ENCODE results near the gene MAFG.

Gene MAFG

GRCh38 chr17:81951785-81952684, 24.5 kb upstream of the MAFG start:
- FAIRE-seq (no peak), DNase-seq (ENCODE audit: insufficient read length, low spot score) (no peak)
- no peak for TF ChIP-seq POLR2AphosphoS5 (IDR thresholded peaks at IDR 0.05; ENCODE audit: low read depth, low read length)
- TF ChIP-seq PAX5 (IDR thresholded peaks at IDR 0.05; ENCODE audit: insufficient read depth, low read length, severe bottlenecking): no peak
- TF ChIP-seq TAF1 (IDR thresholded peaks at IDR 0.05; ENCODE audit: low read depth, low read length): no peak
- TF ChIP-seq POLR2A (IDR thresholded peaks at IDR 0.05; ENCODE audit: low read depth, low read length): no peak
- TF ChIP-seq POU2F2 (IDR thresholded peaks at IDR 0.05; ENCODE audit: low read depth, low read length): no peak
- no peak for TF ChIP-seq SPI1 (IDR thresholded peaks at IDR 0.05; ENCODE audit: low read depth, low read length)

GRCh38 chr17:81950501-81950900, 23.0 kb upstream of the MAFG start:
- FAIRE-seq (no peak), DNase-seq (ENCODE audit: insufficient read length, low spot score) (no peak)
- no peak for TF ChIP-seq POLR2A (IDR thresholded peaks at IDR 0.05; ENCODE audit: low read depth, low read length)
- TF ChIP-seq POU2F2 (IDR thresholded peaks at IDR 0.05; ENCODE audit: low read depth, low read length): no peak
- TF ChIP-seq PAX5 (IDR thresholded peaks at IDR 0.05; ENCODE audit: insufficient read depth, low read length, severe bottlenecking): no peak
- TF ChIP-seq TAF1 (IDR thresholded peaks at IDR 0.05; ENCODE audit: low read depth, low read length): no peak
- TF ChIP-seq POLR2AphosphoS5 (IDR thresholded peaks at IDR 0.05; ENCODE audit: low read depth, low read length): no peak
- TF ChIP-seq SPI1 (IDR thresholded peaks at IDR 0.05; ENCODE audit: low read depth, low read length): no peak

- TF ChIP-seq POLR2A (IDR thresholded peaks at IDR 0.05; ENCODE audit: low read depth, low read length) (no peak), TAF1 (IDR thresholded peaks at IDR 0.05; ENCODE audit: low read depth, low read length) (no peak), POU2F2 (IDR thresholded peaks at IDR 0.05; ENCODE audit: low read depth, low read length) (no peak), POLR2AphosphoS5 (IDR thresholded peaks at IDR 0.05; ENCODE audit: low read depth, low read length) (no peak), SPI1 (IDR thresholded peaks at IDR 0.05; ENCODE audit: low read depth, low read length) (no peak), PAX5 (IDR thresholded peaks at IDR 0.05; ENCODE audit: insufficient read depth, low read length, severe bottlenecking) (no peak)
- FAIRE-seq (peak; percentile 38), DNase-seq (ENCODE audit: insufficient read length, low spot score) (no peak)
These were observed 21.3 kb upstream of the MAFG start for GRCh38 chr17:81948635-81949378.

GRCh38 chr17:81947189-81947588, 19.7 kb upstream of the MAFG start, which contains the start of gene MYADML2:
TSS of gene MYADML2 (minus strand) at chr17:81947233. CDS start at chr17:81941741, 5,492 bp downstream.
- no peak for DNase-seq (ENCODE audit: insufficient read length, low spot score)
- FAIRE-seq: no peak
- no peak for TF ChIP-seq POLR2A (IDR thresholded peaks at IDR 0.05; ENCODE audit: low read depth, low read length)
- TF ChIP-seq TAF1 (IDR thresholded peaks at IDR 0.05; ENCODE audit: low read depth, low read length): no peak
- TF ChIP-seq PAX5 (IDR thresholded peaks at IDR 0.05; ENCODE audit: insufficient read depth, low read length, severe bottlenecking): no peak
- TF ChIP-seq POU2F2 (IDR thresholded peaks at IDR 0.05; ENCODE audit: low read depth, low read length): no peak

GRCh38 chr17:81944858-81945257, 17.3 kb upstream of the MAFG start:
- DNase-seq (ENCODE audit: insufficient read length, low spot score) (no peak), FAIRE-seq (no peak)
- TF ChIP-seq POU2F2 (IDR thresholded peaks at IDR 0.05; ENCODE audit: low read depth, low read length) (no peak), SPI1 (IDR thresholded peaks at IDR 0.05; ENCODE audit: low read depth, low read length) (no peak), TAF1 (IDR thresholded peaks at IDR 0.05; ENCODE audit: low read depth, low read length) (no peak), PAX5 (IDR thresholded peaks at IDR 0.05; ENCODE audit: insufficient read depth, low read length, severe bottlenecking) (no peak), POLR2A (IDR thresholded peaks at IDR 0.05; ENCODE audit: low read depth, low read length) (no peak), POLR2AphosphoS5 (IDR thresholded peaks at IDR 0.05; ENCODE audit: low read depth, low read length) (no peak)

- DNase-seq (ENCODE audit: insufficient read length, low spot score): no peak
These were observed 14.6 kb upstream of the MAFG start for GRCh38 chr17:81942167-81942553.

GRCh38 chr17:81941484-81942166, 14.1 kb upstream of the MAFG start:
- DNase-seq (ENCODE audit: insufficient read length, low spot score) (no peak), FAIRE-seq (no peak)
- TF ChIP-seq POLR2AphosphoS5 (IDR thresholded peaks at IDR 0.05; ENCODE audit: low read depth, low read length): no peak
- TF ChIP-seq SPI1 (IDR thresholded peaks at IDR 0.05; ENCODE audit: low read depth, low read length): no peak
- no peak for TF ChIP-seq POU2F2 (IDR thresholded peaks at IDR 0.05; ENCODE audit: low read depth, low read length)
- no peak for TF ChIP-seq POLR2A (IDR thresholded peaks at IDR 0.05; ENCODE audit: low read depth, low read length)
- TF ChIP-seq PAX5 (IDR thresholded peaks at IDR 0.05; ENCODE audit: insufficient read depth, low read length, severe bottlenecking): no peak
- no peak for TF ChIP-seq TAF1 (IDR thresholded peaks at IDR 0.05; ENCODE audit: low read depth, low read length)

More at GRCh38 chr17:81942167-81942553, 14.6 kb upstream of the MAFG start:
- FAIRE-seq: no peak
- TF ChIP-seq SPI1 (IDR thresholded peaks at IDR 0.05; ENCODE audit: low read depth, low read length): no peak
- TF ChIP-seq POU2F2 (IDR thresholded peaks at IDR 0.05; ENCODE audit: low read depth, low read length): no peak
- no peak for TF ChIP-seq TAF1 (IDR thresholded peaks at IDR 0.05; ENCODE audit: low read depth, low read length)
- no peak for TF ChIP-seq POLR2AphosphoS5 (IDR thresholded peaks at IDR 0.05; ENCODE audit: low read depth, low read length)
- TF ChIP-seq PAX5 (IDR thresholded peaks at IDR 0.05; ENCODE audit: insufficient read depth, low read length, severe bottlenecking): no peak
- no peak for TF ChIP-seq POLR2A (IDR thresholded peaks at IDR 0.05; ENCODE audit: low read depth, low read length)

GRCh38 chr17:81940538-81941483, 13.3 kb upstream of the MAFG start:
- no peak for DNase-seq (ENCODE audit: insufficient read length, low spot score)
- FAIRE-seq: no peak
- TF ChIP-seq SPI1 (IDR thresholded peaks at IDR 0.05; ENCODE audit: low read depth, low read length) (no peak), POLR2AphosphoS5 (IDR thresholded peaks at IDR 0.05; ENCODE audit: low read depth, low read length) (no peak), POLR2A (IDR thresholded peaks at IDR 0.05; ENCODE audit: low read depth, low read length) (no peak), POU2F2 (IDR thresholded peaks at IDR 0.05; ENCODE audit: low read depth, low read length) (no peak), PAX5 (IDR thresholded peaks at IDR 0.05; ENCODE audit: insufficient read depth, low read length, severe bottlenecking) (no peak), TAF1 (IDR thresholded peaks at IDR 0.05; ENCODE audit: low read depth, low read length) (no peak)

Measured in GM12891 (cell line).